ENCODE results near the gene ASIC2. TPM values are rescaled to one million over a fixed set of nuclear protein-coding genes. Genes with fewer than 3 reads are reported as not detected.

Gene ASIC2
- total and polyA plus RNA-seq, 4 donors = 0.10 to 0.18 TPM; not detected in 2

GRCh38 chr17:33135691-33136090 lies 157.4 kb downstream of the ASIC2 start:
- Histone ChIP-seq H3K36me3 (ENCODE audit: control insufficient read depth in 1 of 2, insufficient read depth in 2 of 2, low read length in 1 of 2) (no peaks in the 10 kb centered on the region), H3K27ac (ENCODE audit: low read depth in 1 of 2, low read length in 2 of 2) (no peak overlapping the region), H3K9me3 (ENCODE audit: control insufficient read depth, low read length) (no peaks in the 10 kb centered on the region), H3K4me1 (ENCODE audit: control insufficient read depth in 1 of 2, insufficient read depth in 2 of 2, low read length in 2 of 2) (no peaks in the 10 kb centered on the region), H3K4me3 (ENCODE audit: low read length in 2 of 2) (no peak overlapping the region), H3K27me3 (ENCODE audit: control insufficient read depth in 1 of 2, insufficient read depth in 2 of 2, low read length in 1 of 2) (no peaks in the 10 kb centered on the region)
- 64 to 73% methylated on average over 4 of the region's 4 CpGs for whole genome bisulfite sequencing, 2 donors
- intact Hi-C loops (cut with DNase I) = no loop called here
- ATAC-seq (ENCODE audit: low FRiP score) = no peak
- no peak for DNase-seq

GRCh38 chr17:33131620-33132019 lies 161.5 kb downstream of the ASIC2 start:
- intact Hi-C loops (cut with DNase I) = no loop called here
- H3K27ac ChIP-seq (ENCODE audit: low read depth in 1 of 2, low read length in 2 of 2) = no peak overlapping the region
- H3K36me3 ChIP-seq (ENCODE audit: control insufficient read depth in 1 of 2, insufficient read depth in 2 of 2, low read length in 1 of 2) = no peaks in the 10 kb centered on the region
- DNase-seq (no peak), ATAC-seq (ENCODE audit: low FRiP score) (no peak)
- H3K9me3 ChIP-seq (ENCODE audit: control insufficient read depth, low read length) = no peaks in the 10 kb centered on the region
- no peak overlapping the region for H3K4me3 ChIP-seq (ENCODE audit: low read length in 2 of 2)
- 87 to 92% methylated on average over 7 of the region's 7 CpGs for WGBS, 2 donors
- no peaks in the 10 kb centered on the region for H3K4me1 ChIP-seq (ENCODE audit: control insufficient read depth in 1 of 2, insufficient read depth in 2 of 2, low read length in 2 of 2)
- no peaks in the 10 kb centered on the region for H3K27me3 ChIP-seq (ENCODE audit: control insufficient read depth in 1 of 2, insufficient read depth in 2 of 2, low read length in 1 of 2)

DNA sequence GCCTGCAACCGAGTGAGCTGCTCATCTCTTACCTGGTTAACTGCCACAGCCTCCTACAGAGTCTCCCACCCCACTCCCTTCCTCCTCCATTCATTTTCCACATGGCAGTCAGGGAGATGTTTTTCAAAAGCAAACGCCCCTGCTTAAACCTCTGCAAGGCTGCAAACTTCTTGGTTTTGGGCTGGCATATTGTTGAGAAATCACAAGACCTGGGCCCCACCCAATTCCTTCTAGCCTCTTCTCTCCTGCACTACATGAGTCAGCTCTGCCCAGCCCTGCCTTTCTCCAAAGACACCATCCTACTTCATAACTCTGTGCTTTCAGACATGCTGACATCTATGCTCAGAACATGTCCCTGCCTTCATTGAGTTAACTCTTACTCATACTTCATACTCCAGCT lies 165.4 kb downstream of the ASIC2 start:
- ATAC-seq (ENCODE audit: low FRiP score) = no peak
- Histone ChIP-seq H3K9me3 (ENCODE audit: control insufficient read depth, low read length) (no peaks in the 10 kb centered on the region), H3K27me3 (ENCODE audit: control insufficient read depth in 1 of 2, insufficient read depth in 2 of 2, low read length in 1 of 2) (peaks cover 0 to 1% of the 10 kb centered on the region in 2 donors), H3K4me1 (ENCODE audit: control insufficient read depth in 1 of 2, insufficient read depth in 2 of 2, low read length in 2 of 2) (no peaks in the 10 kb centered on the region), H3K4me3 (ENCODE audit: low read length in 2 of 2) (no peak overlapping the region), H3K27ac (ENCODE audit: low read depth in 1 of 2, low read length in 2 of 2) (no peak overlapping the region), H3K36me3 (ENCODE audit: control insufficient read depth in 1 of 2, insufficient read depth in 2 of 2, low read length in 1 of 2) (no peaks in the 10 kb centered on the region)
- 48 to 53% methylated on average over 2 of the region's 2 CpGs for WGBS, 2 donors
- no peak for DNase-seq
- intact Hi-C loops (cut with DNase I) = no loop called here

DNA sequence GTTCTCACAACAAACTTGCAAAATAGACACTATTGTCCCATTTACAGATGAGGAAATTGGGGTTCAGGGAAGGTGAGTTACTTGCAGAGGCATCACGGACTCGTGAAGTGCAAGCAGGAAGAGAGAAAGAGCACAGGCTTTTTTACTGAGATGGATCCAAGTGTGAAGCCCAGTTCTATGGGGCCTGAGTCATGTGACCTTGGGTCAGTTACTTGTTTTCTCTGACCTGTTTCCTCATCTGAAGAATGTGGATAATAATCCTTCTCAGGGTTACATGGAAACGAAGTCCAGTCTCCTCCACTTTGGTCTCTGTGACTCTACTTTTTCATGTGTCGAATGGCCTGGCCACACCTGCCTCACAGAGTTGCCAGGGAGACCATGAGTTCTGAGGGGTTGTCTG lies 167.0 kb downstream of the ASIC2 start:
- no peak for DNase-seq
- WGBS, 2 donors = 77 to 80% methylated on average over 4 of the region's 4 CpGs
- intact Hi-C loops (cut with DNase I) = no loop called here

DNA sequence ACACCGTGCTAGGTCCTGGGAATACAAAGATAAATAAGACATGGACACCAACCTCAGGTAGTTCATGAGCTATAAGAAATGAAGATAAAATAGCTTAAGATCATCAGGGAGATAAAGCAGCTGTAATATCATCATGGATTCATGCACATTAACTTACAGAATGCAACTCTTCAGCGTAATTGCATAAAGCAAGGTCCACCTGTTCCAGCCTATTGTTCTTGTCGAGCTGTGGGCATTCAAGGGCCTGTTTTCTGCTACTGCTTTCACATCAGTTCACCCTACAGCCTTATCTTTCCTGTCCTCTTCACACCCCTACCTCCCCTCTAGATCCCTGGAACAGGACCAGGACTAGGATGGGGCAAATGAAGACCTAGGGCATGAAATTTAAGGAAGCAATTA lies 167.5 kb downstream of the ASIC2 start:
- 78 to 83% methylated on average over 3 of the region's 3 CpGs for WGBS, 2 donors
- H3K36me3 ChIP-seq (ENCODE audit: control insufficient read depth in 1 of 2, insufficient read depth in 2 of 2, low read length in 1 of 2) = no peaks in the 10 kb centered on the region
- DNase-seq (no peak), ATAC-seq (ENCODE audit: low FRiP score) (no peak)
- no peak overlapping the region for H3K4me3 ChIP-seq (ENCODE audit: low read length in 2 of 2)
- H3K4me1 ChIP-seq (ENCODE audit: control insufficient read depth in 1 of 2, insufficient read depth in 2 of 2, low read length in 2 of 2) = no peaks in the 10 kb centered on the region
- H3K9me3 ChIP-seq (ENCODE audit: control insufficient read depth, low read length) = no peaks in the 10 kb centered on the region
- no peak overlapping the region for H3K27ac ChIP-seq (ENCODE audit: low read depth in 1 of 2, low read length in 2 of 2)
- peaks cover 0 to 1% of the 10 kb centered on the region in 2 donors for H3K27me3 ChIP-seq (ENCODE audit: control insufficient read depth in 1 of 2, insufficient read depth in 2 of 2, low read length in 1 of 2)
- intact Hi-C loops (cut with DNase I) = no loop called here

More for the DNA sequence above, 167.0 kb downstream of the ASIC2 start:
- no peak for ATAC-seq (ENCODE audit: low FRiP score)
- no peaks in the 10 kb centered on the region for H3K36me3 ChIP-seq (ENCODE audit: control insufficient read depth in 1 of 2, insufficient read depth in 2 of 2, low read length in 1 of 2)
- H3K27me3 ChIP-seq (ENCODE audit: control insufficient read depth in 1 of 2, insufficient read depth in 2 of 2, low read length in 1 of 2) = peaks cover 0 to 1% of the 10 kb centered on the region in 2 donors
- H3K4me1 ChIP-seq (ENCODE audit: control insufficient read depth in 1 of 2, insufficient read depth in 2 of 2, low read length in 2 of 2) = no peaks in the 10 kb centered on the region
- no peaks in the 10 kb centered on the region for H3K9me3 ChIP-seq (ENCODE audit: control insufficient read depth, low read length)
- H3K27ac ChIP-seq (ENCODE audit: low read depth in 1 of 2, low read length in 2 of 2) = no peak overlapping the region
- no peak overlapping the region for H3K4me3 ChIP-seq (ENCODE audit: low read length in 2 of 2)

GRCh38 chr17:33124871-33125551 lies 168.1 kb downstream of the ASIC2 start:
- intact Hi-C loops (cut with DNase I) = loop anchor here in 1 of 2 donors (5.0 kb wide), 1 partner anchor 47 kb away; no protein-coding TSS in a partner anchor
- no peak for DNase-seq
- no peak for ATAC-seq (ENCODE audit: low FRiP score)
- H3K27ac ChIP-seq (ENCODE audit: low read depth in 1 of 2, low read length in 2 of 2) = no peak overlapping the region
- H3K4me1 ChIP-seq (ENCODE audit: control insufficient read depth in 1 of 2, insufficient read depth in 2 of 2, low read length in 2 of 2) = no peaks in the 10 kb centered on the region
- H3K27me3 ChIP-seq (ENCODE audit: control insufficient read depth in 1 of 2, insufficient read depth in 2 of 2, low read length in 1 of 2) = peaks cover 0 to 1% of the 10 kb centered on the region in 2 donors
- no peaks in the 10 kb centered on the region for H3K9me3 ChIP-seq (ENCODE audit: control insufficient read depth, low read length)
- WGBS, 2 donors = 62 to 71% methylated on average over 3 of the region's 3 CpGs
- H3K36me3 ChIP-seq (ENCODE audit: control insufficient read depth in 1 of 2, insufficient read depth in 2 of 2, low read length in 1 of 2) = no peaks in the 10 kb centered on the region
- no peak overlapping the region for H3K4me3 ChIP-seq (ENCODE audit: low read length in 2 of 2)

DNA sequence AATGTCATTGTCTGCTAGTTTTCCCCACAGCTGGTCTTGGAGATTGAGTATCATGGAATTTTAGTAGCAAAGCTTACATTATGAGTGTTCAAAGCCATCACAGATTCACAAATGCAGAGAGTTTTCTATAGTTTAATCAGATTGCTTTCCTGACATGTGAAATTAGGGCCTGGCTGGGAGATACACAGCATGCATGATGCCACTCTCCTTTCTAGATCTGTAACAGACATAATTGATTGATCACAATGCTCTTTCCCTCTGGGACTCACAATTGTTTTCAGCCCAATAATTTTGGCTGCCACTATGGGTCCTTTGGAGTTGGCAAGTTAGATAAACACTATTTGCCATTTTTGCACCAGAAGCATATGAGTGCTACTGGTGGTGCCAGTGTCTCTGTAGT lies 168.9 kb downstream of the ASIC2 start:
- H3K27ac ChIP-seq (ENCODE audit: low read depth in 1 of 2, low read length in 2 of 2) = no peak overlapping the region
- H3K27me3 ChIP-seq (ENCODE audit: control insufficient read depth in 1 of 2, insufficient read depth in 2 of 2, low read length in 1 of 2) = peaks cover 0 to 1% of the 10 kb centered on the region in 2 donors
- ATAC-seq (ENCODE audit: low FRiP score) = no peak
- no peak for DNase-seq
- H3K4me3 ChIP-seq (ENCODE audit: low read length in 2 of 2) = no peak overlapping the region
- H3K9me3 ChIP-seq (ENCODE audit: control insufficient read depth, low read length) = no peaks in the 10 kb centered on the region
- no peaks in the 10 kb centered on the region for H3K4me1 ChIP-seq (ENCODE audit: control insufficient read depth in 1 of 2, insufficient read depth in 2 of 2, low read length in 2 of 2)
- H3K36me3 ChIP-seq (ENCODE audit: control insufficient read depth in 1 of 2, insufficient read depth in 2 of 2, low read length in 1 of 2) = no peaks in the 10 kb centered on the region
- intact Hi-C loops (cut with DNase I) = loop anchor here in 1 of 2 donors (5.0 kb wide), 1 partner anchor 48 kb away; no protein-coding TSS in a partner anchor

GRCh38 chr17:33121756-33122155 lies 171.3 kb downstream of the ASIC2 start:
- no peaks in the 10 kb centered on the region for H3K9me3 ChIP-seq (ENCODE audit: control insufficient read depth, low read length)
- H3K27ac ChIP-seq (ENCODE audit: low read depth in 1 of 2, low read length in 2 of 2) = no peak overlapping the region
- 59 to 68% methylated on average over 1 of the region's 1 CpG for WGBS, 2 donors
- H3K27me3 ChIP-seq (ENCODE audit: control insufficient read depth in 1 of 2, insufficient read depth in 2 of 2, low read length in 1 of 2) = peaks cover 0 to 1% of the 10 kb centered on the region in 2 donors
- intact Hi-C loops (cut with DNase I) = loop anchor here in 1 of 2 donors (5.0 kb wide), 1 partner anchor 51 kb away; no protein-coding TSS in a partner anchor
- ATAC-seq (ENCODE audit: low FRiP score) (no peak), DNase-seq (no peak)
- H3K36me3 ChIP-seq (ENCODE audit: control insufficient read depth in 1 of 2, insufficient read depth in 2 of 2, low read length in 1 of 2) = no peaks in the 10 kb centered on the region
- H3K4me1 ChIP-seq (ENCODE audit: control insufficient read depth in 1 of 2, insufficient read depth in 2 of 2, low read length in 2 of 2) = no peaks in the 10 kb centered on the region
- no peak overlapping the region for H3K4me3 ChIP-seq (ENCODE audit: low read length in 2 of 2)

DNA sequence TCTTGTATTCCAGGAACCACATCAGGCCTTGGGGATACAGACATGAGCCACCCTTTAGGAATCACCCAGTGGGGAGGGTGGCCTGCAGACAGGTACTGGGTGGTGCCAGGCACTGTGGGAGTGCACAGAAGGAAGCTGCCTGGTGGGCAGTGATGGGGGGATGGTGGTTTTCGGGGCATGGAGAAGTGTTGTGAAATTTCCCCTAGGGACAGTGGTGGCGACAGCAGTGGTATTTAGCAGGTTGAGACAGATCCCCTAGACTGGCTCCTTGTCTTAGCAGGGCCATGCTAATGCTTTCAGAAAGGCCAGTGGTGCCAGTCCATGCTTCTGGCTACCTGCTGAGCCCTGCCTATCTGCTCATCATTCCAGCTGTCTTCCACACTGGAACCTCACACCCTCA lies 171.8 kb downstream of the ASIC2 start:
- intact Hi-C loops (cut with DNase I) = loop anchor here in 1 of 2 donors (5.0 kb wide), 1 partner anchor 51 kb away; no protein-coding TSS in a partner anchor
- H3K27ac ChIP-seq (ENCODE audit: low read depth in 1 of 2, low read length in 2 of 2) = no peak overlapping the region
- WGBS, 2 donors = 83 to 86% methylated on average over 2 of the region's 2 CpGs
- H3K9me3 ChIP-seq (ENCODE audit: control insufficient read depth, low read length) = no peaks in the 10 kb centered on the region
- no peaks in the 10 kb centered on the region for H3K36me3 ChIP-seq (ENCODE audit: control insufficient read depth in 1 of 2, insufficient read depth in 2 of 2, low read length in 1 of 2)
- no peak overlapping the region for H3K4me3 ChIP-seq (ENCODE audit: low read length in 2 of 2)
- H3K27me3 ChIP-seq (ENCODE audit: control insufficient read depth in 1 of 2, insufficient read depth in 2 of 2, low read length in 1 of 2) = no peaks in the 10 kb centered on the region
- no peaks in the 10 kb centered on the region for H3K4me1 ChIP-seq (ENCODE audit: control insufficient read depth in 1 of 2, insufficient read depth in 2 of 2, low read length in 2 of 2)
- no peak for DNase-seq
- no peak for ATAC-seq (ENCODE audit: low FRiP score)

All from aorta (tissue), 5 donors.